Endothelial cell of umbilical vein (primary cell): ENCODE measurements around the gene TRIM40. TPM values are rescaled to one million over a fixed set of nuclear protein-coding genes. Genes with fewer than 3 reads are reported as not detected.

Experiments
- BruUV-seq: library from RNA; stranded (reverse); fragments of 400-500 nt; replicated peaks from 2 replicates; lab custom pipeline; 2021; lab: Mats Ljungman, UMichigan
- CTCF ChIA-PET: fragments of 300-600, 350-600 bp; sonication (Branson Sonifier 250); formaldehyde crosslinking; loops from one replicate; lab custom pipeline; 2021; ENCODE audit warnings: antibody characterized with exemption, inconsistent platforms; lab: Charles Lee
- POLR2A ChIA-PET: fragments of 300-600, 350-600 bp; sonication (Branson Sonifier 250); formaldehyde crosslinking; loops from one replicate; lab custom pipeline; 2021; ENCODE audit warnings: antibody characterized with exemption, inconsistent platforms; lab: Charles Lee
- DNase-seq: peaks from one replicate; pipeline ENCODE4 v3.0.0-alpha.2; 2011; ENCODE audit warnings: low read depth, low spot score
- FAIRE-seq: peaks from 2 replicates; lab custom pipeline; 2011; peaks lifted over from hg19 to GRCh38; lab: Jason Lieb, UNC
- H2AFZ ChIP-seq: 2 replicates; pipeline ENCODE4 v1.6.0; 2012; ENCODE audit warnings: low read depth, low read length, control low read depth, inconsistent platforms
- H3K27ac ChIP-seq: 2 replicates; pipeline ENCODE4 v1.5.1; 2011; ENCODE audit warnings: low read depth, mild to moderate bottlenecking, control low read depth, low read length, moderate library complexity; ENCODE audit not compliant: insufficient read depth
- H3K27me3 ChIP-seq, 2 experiments: 2 replicates each; pipeline versions ENCODE4 v1.6.0 to v1.6.1; 2011; ENCODE audit warnings: low read length in 2 of 2, mixed read lengths in 1 of 2; ENCODE audit not compliant: control insufficient read depth in 2 of 2, insufficient read depth in 2 of 2
- H3K36me3 ChIP-seq, 2 experiments: 2 replicates in 1 of 2; 3 replicates in 1 of 2; pipeline ENCODE4 v1.5.1; 2011; ENCODE audit warnings: low read length in 2 of 2, mild to moderate bottlenecking in 1 of 2, moderate library complexity in 1 of 2; ENCODE audit not compliant: control insufficient read depth in 2 of 2, insufficient read depth in 2 of 2; ENCODE audit errors: extremely low read depth in 1 of 2
- H3K4me1 ChIP-seq: 3 replicates; pipeline ENCODE4 v1.5.1; 2011; ENCODE audit warnings: mild to moderate bottlenecking, low read length; ENCODE audit not compliant: control insufficient read depth, insufficient read depth; ENCODE audit errors: extremely low read depth
- H3K4me2 ChIP-seq: 2 replicates; pipeline ENCODE4 v1.6.1; 2011; ENCODE audit warnings: low read length, control low read depth, mixed read lengths; ENCODE audit not compliant: insufficient read depth
- H3K4me3 ChIP-seq, 3 experiments: fragments of 200-600 bp in 1 of 3; sonication (generic), shearing (Covaris generic) in 1 of 3; replicated peaks in 1 of 3; 2 replicates each; pipeline ENCODE4 v1.5.1; 2011 to 2016; ENCODE audit warnings: control low read depth in 3 of 3, low read length in 3 of 3, mild to moderate bottlenecking in 2 of 3, inconsistent platforms in 1 of 3, low read depth in 1 of 3, moderate library complexity in 1 of 3; ENCODE audit not compliant: insufficient read depth in 1 of 3
- H3K79me2 ChIP-seq: 2 replicates; pipeline ENCODE4 v1.6.0; 2012; ENCODE audit warnings: low read length, inconsistent platforms; ENCODE audit not compliant: control insufficient read depth, insufficient read depth
- H3K9ac ChIP-seq: replicated peaks from 2 replicates; pipeline ENCODE3; 2011; ENCODE audit warnings: low read length, control low read depth; ENCODE audit not compliant: insufficient read depth; ENCODE audit errors: extremely low read depth
- H3K9me1 ChIP-seq: replicated peaks from 3 replicates; pipeline ENCODE4 v1.6.0; 2011; ENCODE audit warnings: mild to moderate bottlenecking, low read length; ENCODE audit not compliant: control insufficient read depth, insufficient read depth; ENCODE audit errors: extremely low read depth
- H3K9me3 ChIP-seq: replicated peaks from 2 replicates; pipeline ENCODE4 v1.5.1; 2012; ENCODE audit warnings: low read length, inconsistent platforms; ENCODE audit not compliant: control insufficient read depth, insufficient read depth
- H4K20me1 ChIP-seq: replicated peaks from 2 replicates; pipeline ENCODE3; 2011; ENCODE audit warnings: mild to moderate bottlenecking, low read length; ENCODE audit not compliant: control insufficient read depth, insufficient read depth; ENCODE audit errors: extremely low read depth
- EZH2 ChIP-seq: IDR thresholded peaks from 2 replicates; pipeline ENCODE4 v1.6.1; 2012; ENCODE audit warnings: borderline replicate concordance, low read depth, mild to moderate bottlenecking, moderate library complexity, low read length, inconsistent platforms; ENCODE audit not compliant: severe bottlenecking
- FOS ChIP-seq: IDR thresholded peaks from 2 replicates; pipeline ENCODE4 v1.6.1; 2011; ENCODE audit warnings: mild to moderate bottlenecking, low read length, moderate library complexity, borderline replicate concordance; ENCODE audit not compliant: insufficient read depth
- GATA2 ChIP-seq: IDR thresholded peaks from 2 replicates; pipeline ENCODE4 v1.7.0; 2011; ENCODE audit warnings: low read depth, mild to moderate bottlenecking, moderate library complexity, mixed read lengths, low read length; ENCODE audit not compliant: insufficient read length, insufficient read depth
- JUN ChIP-seq: IDR thresholded peaks from 2 replicates; pipeline ENCODE4 v1.6.1; 2011; ENCODE audit warnings: borderline replicate concordance, low read depth; ENCODE audit not compliant: insufficient read length, insufficient read depth
- MAX ChIP-seq: IDR thresholded peaks from 2 replicates; pipeline ENCODE4 v1.6.1; 2011; ENCODE audit not compliant: insufficient read depth, insufficient read length
- MYC ChIP-seq: IDR thresholded peaks from one replicate; pipeline ENCODE4 v1.6.1; 2011; ENCODE audit warnings: mild to moderate bottlenecking, low read depth, low read length
- POLR2A ChIP-seq: IDR thresholded peaks from 2 replicates; pipeline ENCODE4 v1.6.1; 2012; ENCODE audit warnings: low read depth, mild to moderate bottlenecking, control low read depth, low read length
- POLR2AphosphoS5 ChIP-seq: IDR thresholded peaks from 2 replicates; pipeline ENCODE4 v1.6.1; 2012; ENCODE audit warnings: low read depth, mild to moderate bottlenecking, control low read depth, low read length, moderate library complexity; ENCODE audit not compliant: insufficient read depth
- dilution Hi-C: fragments of 300-500 bp; cut with MboI; formaldehyde crosslinking; loops from one replicate; pipeline ENCODE4 v1.15.0; 2019; ENCODE audit warnings: low sequenced_read_pairs; ENCODE audit not compliant: extremely low pct_ligation_motif_present
- intact Hi-C: fragments of 100-400 bp; cut with micrococcal nuclease; formaldehyde crosslinking; loops from one replicate; pipeline ENCODE4 v1.10.0; 2022
- polyA plus RNA-seq, 4 experiments: library from polyadenylated mRNA; depleted of rRNA in 3 of 4; stranded (reverse) in 3 of 4; unstranded in 1 of 4; fragments of >200 nt; gene quantifications; 2 replicates each; pipeline versions ENCODE4 v1.2.1 to v1.2.3, GENCODE V29; 2011 to 2012; ENCODE audit warnings: missing spikeins in 1 of 4
- total RNA-seq: library from RNA; stranded (reverse); gene quantifications from 2 replicates; pipeline ENCODE4 v1.2.3, GENCODE V29; 2021
- TF ChIP-seq, protein P1 (sequence below), 2 donors: IDR thresholded peaks; 1 replicate in 1 of 2; 2 replicates in 1 of 2; pipeline ENCODE4 v1.5.1; 2011; ENCODE audit warnings: low read length in 2 of 2, mild to moderate bottlenecking in 2 of 2, moderate library complexity in 2 of 2, control low read depth in 1 of 2, inconsistent platforms in 1 of 2, low read depth in 1 of 2; ENCODE audit not compliant: insufficient read depth in 1 of 2; ENCODE audit errors: extremely low read depth in 1 of 2

The TRIM40 gene
- total and polyA plus RNA-seq, 2 donors (not counting 3 experiments of a cell fraction or from before 2014, with no cell fraction given) = not detected

DNA sequence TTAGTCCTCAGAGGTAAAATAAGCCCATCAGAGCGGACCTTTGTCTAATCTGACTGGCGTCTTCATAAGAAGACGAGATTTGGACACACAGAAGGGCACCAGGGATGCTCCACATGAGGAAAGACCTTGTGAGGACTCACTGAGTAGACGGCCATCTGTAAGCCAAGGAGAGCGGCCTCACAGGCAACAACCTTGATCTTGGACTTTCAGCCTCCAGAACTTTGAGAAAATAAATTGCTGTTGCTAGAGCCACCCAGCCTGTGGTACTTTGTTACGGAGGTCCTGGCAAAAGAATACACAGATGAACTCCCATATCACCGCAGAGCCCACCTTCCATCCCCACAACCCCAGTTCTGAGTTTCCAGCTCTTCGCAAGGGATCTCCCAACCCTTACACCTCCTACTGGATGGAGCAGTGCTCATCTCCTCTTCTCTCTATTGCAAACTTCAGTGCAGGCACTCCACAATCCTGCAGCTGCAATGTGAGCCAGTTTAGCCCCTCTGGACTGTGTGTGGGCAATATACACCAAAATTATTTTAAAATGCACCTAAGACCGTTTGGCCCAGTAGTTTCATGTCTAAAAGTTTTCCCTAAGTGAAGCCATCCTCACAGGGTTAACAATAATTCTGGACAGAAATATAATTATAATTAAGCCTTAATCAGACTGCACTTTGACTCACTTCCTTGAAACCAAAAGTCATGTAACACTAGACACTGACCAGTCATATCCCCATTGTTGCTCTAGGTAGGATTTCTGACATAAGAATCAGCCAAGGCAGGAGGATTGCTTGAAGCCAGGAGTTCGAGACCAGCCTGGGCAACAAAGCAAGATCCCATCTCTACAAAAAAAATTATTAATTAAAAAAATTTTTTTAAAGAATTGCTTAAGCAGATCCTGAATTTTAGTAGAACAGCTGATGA lies 14.2 kb upstream of the TRIM40 start:
- no peak for DNase-seq
- no peak overlapping the region for H3K27ac ChIP-seq
- TF ChIP-seq GATA2 = no peak
- TF ChIP-seq MAX = no peak
- dilution Hi-C loops (no loop called here), intact Hi-C loops (no loop called here)
- H3K27me3 ChIP-seq = peaks cover 15 to 16% of the 10 kb centered on the region in 2 experiments
- H3K79me2 ChIP-seq = no peaks in the 10 kb centered on the region
- FAIRE-seq = no peak
- no peaks in the 10 kb centered on the region for H3K9me1 ChIP-seq
- no peaks in the 10 kb centered on the region for H3K36me3 ChIP-seq
- H3K4me1 ChIP-seq = no peaks in the 10 kb centered on the region
- BruUV-seq = no TSS peak
- no peak overlapping the region for H3K4me2 ChIP-seq
- H3K4me3 ChIP-seq = no peak overlapping the region
- no peaks in the 10 kb centered on the region for H4K20me1 ChIP-seq
- H3K9me3 ChIP-seq = no peaks in the 10 kb centered on the region
- POLR2A ChIA-PET = no interaction called here
- H3K9ac ChIP-seq = no peak overlapping the region
- H2AFZ ChIP-seq = no peak overlapping the region
- CTCF ChIA-PET = interaction anchor here (0.6 to 2.5 kb wide), 2 partner anchors 9 to 11 kb away, joined by 5 to 13 read pairs; no protein-coding TSS in a partner anchor

- FAIRE-seq (no peak), DNase-seq (no peak)
- dilution Hi-C loops (no loop called here), intact Hi-C loops (no loop called here)
- H3K4me3 ChIP-seq = no peak overlapping the region
- H4K20me1 ChIP-seq = no peaks in the 10 kb centered on the region
- H2AFZ ChIP-seq = no peak overlapping the region
- ChIA-PET CTCF (interaction anchor here (0.6 to 2.5 kb wide), 3 partner anchors 9 to 10 kb away, joined by 4 to 13 read pairs (median 5); no protein-coding TSS in a partner anchor), POLR2A (no interaction called here)
- no peaks in the 10 kb centered on the region for H3K9me3 ChIP-seq
- BruUV-seq = no TSS peak
- no peak for TF ChIP-seq POLR2AphosphoS5
- TF ChIP-seq MAX = no peak
- TF ChIP-seq EZH2 = no peak
- TF ChIP-seq GATA2 = no peak
- TF ChIP-seq MYC = no peak
- no peak for TF ChIP-seq POLR2A
- no peak for TF ChIP-seq FOS
- TF ChIP-seq, protein P1, sequence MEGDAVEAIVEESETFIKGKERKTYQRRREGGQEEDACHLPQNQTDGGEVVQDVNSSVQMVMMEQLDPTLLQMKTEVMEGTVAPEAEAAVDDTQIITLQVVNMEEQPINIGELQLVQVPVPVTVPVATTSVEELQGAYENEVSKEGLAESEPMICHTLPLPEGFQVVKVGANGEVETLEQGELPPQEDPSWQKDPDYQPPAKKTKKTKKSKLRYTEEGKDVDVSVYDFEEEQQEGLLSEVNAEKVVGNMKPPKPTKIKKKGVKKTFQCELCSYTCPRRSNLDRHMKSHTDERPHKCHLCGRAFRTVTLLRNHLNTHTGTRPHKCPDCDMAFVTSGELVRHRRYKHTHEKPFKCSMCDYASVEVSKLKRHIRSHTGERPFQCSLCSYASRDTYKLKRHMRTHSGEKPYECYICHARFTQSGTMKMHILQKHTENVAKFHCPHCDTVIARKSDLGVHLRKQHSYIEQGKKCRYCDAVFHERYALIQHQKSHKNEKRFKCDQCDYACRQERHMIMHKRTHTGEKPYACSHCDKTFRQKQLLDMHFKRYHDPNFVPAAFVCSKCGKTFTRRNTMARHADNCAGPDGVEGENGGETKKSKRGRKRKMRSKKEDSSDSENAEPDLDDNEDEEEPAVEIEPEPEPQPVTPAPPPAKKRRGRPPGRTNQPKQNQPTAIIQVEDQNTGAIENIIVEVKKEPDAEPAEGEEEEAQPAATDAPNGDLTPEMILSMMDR (IDR thresholded peaks at IDR 0.05; ENCODE audit: extremely low read depth in 1 of 2, insufficient read depth in 1 of 2, low read depth in 1 of 2, low read length in 2 of 2) = no peak
- TF ChIP-seq JUN = no peak
- H3K36me3 ChIP-seq = no peaks in the 10 kb centered on the region
- H3K27ac ChIP-seq = no peak overlapping the region
- H3K4me1 ChIP-seq = no peaks in the 10 kb centered on the region
- no peak overlapping the region for H3K9ac ChIP-seq
- H3K79me2 ChIP-seq = no peaks in the 10 kb centered on the region
- H3K4me2 ChIP-seq = no peak overlapping the region
- H3K9me1 ChIP-seq = no peaks in the 10 kb centered on the region
- H3K27me3 ChIP-seq = peaks cover 24% of the 10 kb centered on the region in 2 experiments
Observed at GRCh38 chr6:30122515-30122914, 13.4 kb upstream of the TRIM40 start.
